Spinal cord (tissue), 10 donors: ENCODE results near the gene GMPS. TPM values are rescaled to one million over a fixed set of nuclear protein-coding genes. Genes with fewer than 3 reads are reported as not detected.
"Not testable (repeated sequence)": the region's sequence is repeated elsewhere in the genome, so short reads cannot be mapped to it uniquely, and the experiment has no call there.

Experiments used
- DNase-seq, 6 donors: peaks; one replicate each; pipeline versions ENCODE4 v3.0.0 to v3.0.0-alpha.2; 2013 to 2015; ENCODE audit warnings: low spot score in 6 of 6, low read depth in 4 of 6
- H3K27ac ChIP-seq: one replicate; pipeline ENCODE4 v1.5.1; 2013; ENCODE audit warnings: low read depth, low read length, control low read depth
- H3K27me3 ChIP-seq: one replicate; pipeline ENCODE4 v1.6.1; 2013; ENCODE audit warnings: low read length; ENCODE audit not compliant: control insufficient read depth, insufficient read depth
- H3K36me3 ChIP-seq: one replicate; pipeline ENCODE4 v1.6.1; 2013; ENCODE audit warnings: low read length; ENCODE audit not compliant: control insufficient read depth, insufficient read depth
- H3K4me1 ChIP-seq: one replicate; pipeline ENCODE4 v1.6.1; 2013; ENCODE audit warnings: low read length; ENCODE audit not compliant: control insufficient read depth, insufficient read depth
- H3K4me3 ChIP-seq: one replicate; pipeline ENCODE4 v1.5.1; 2013; ENCODE audit warnings: low read depth, low read length, control low read depth
- H3K9me3 ChIP-seq: one replicate; pipeline ENCODE4 v1.6.1; 2013; ENCODE audit warnings: low read length; ENCODE audit not compliant: control insufficient read depth, insufficient read depth
- WGBS: methylation state at CpG from one replicate; pipeline ENCODE4 v1.1.5; 2013; ENCODE audit warnings: missing lambda C conversion rate; ENCODE audit not compliant: insufficient coverage; 5-methylcytosine and 5-hydroxymethylcytosine counted together
- polyA plus RNA-seq, 2 donors: library from polyadenylated mRNA; unstranded; fragments of 120-200 nt; gene quantifications; one replicate each; pipeline ENCODE4 v1.2.1, GENCODE V29; 2013; ENCODE audit not compliant: insufficient read length in 2 of 2
- total RNA-seq, 2 donors: library from RNA; depleted of rRNA in 1 of 2; stranded (reverse); fragments of 120-200 nt in 1 of 2; fragments of >200 nt in 1 of 2; gene quantifications; one replicate each; pipeline versions ENCODE4 v1.2.3 to v1.2.4, GENCODE V29; 2013 to 2014
- donor health status: healthy.

Gene GMPS
- total and polyA plus RNA-seq, 4 donors, result 27.2 to 41.1 (median 34.4) TPM

GRCh38 chr3:155853214-155854140, 17.0 kb upstream of the GMPS start:
- DNase-seq, result peak in 1 of 6 donors; percentile 25
- peaks cover 2% of the 10 kb centered on the region for H3K36me3 ChIP-seq
- H3K9me3 ChIP-seq, result no peaks in the 10 kb centered on the region
- peak overlapping the region; percentile 98 for H3K27ac ChIP-seq
- 3% methylated on average over 45 of the region's 45 CpGs for WGBS
- H3K4me3 ChIP-seq, result peak overlapping the region; percentile 98
- peaks cover 31% of the 10 kb centered on the region for H3K4me1 ChIP-seq
- no peaks in the 10 kb centered on the region for H3K27me3 ChIP-seq

GRCh38 chr3:155854141-155854940, 16.1 kb upstream of the GMPS start, which contains the start of gene SLC33A1:
SLC33A1 (minus strand) TSS chr3:155854427; CDS start chr3:155853997, 430 bp downstream.
- 1% methylated on average over 50 of the region's 50 CpGs for WGBS
- H3K4me3 ChIP-seq, result peak within 1 kb of the TSS; percentile 98
- no peaks in the 10 kb centered on the region for H3K27me3 ChIP-seq
- H3K4me1 ChIP-seq, result peaks cover 31% of the 10 kb centered on the region
- peak within 1 kb of the TSS; percentile 98 for H3K27ac ChIP-seq
- no peaks in the 10 kb centered on the region for H3K9me3 ChIP-seq
- no peaks in the 10 kb centered on the region for H3K36me3 ChIP-seq
- DNase-seq, result peak; percentile 96 to 100 (median 98)

GRCh38 chr3:155859859-155860258, 10.6 kb upstream of the GMPS start:
- 20% methylated on average over 1 of the region's 2 CpGs for WGBS
- Histone ChIP-seq H3K27ac (no peak overlapping the region), H3K27me3 (no peaks in the 10 kb centered on the region), H3K4me3 (no peak overlapping the region), H3K9me3 (no peaks in the 10 kb centered on the region), H3K4me1 (peaks cover 5% of the 10 kb centered on the region), H3K36me3 (no peaks in the 10 kb centered on the region)
- DNase-seq, result peak in 2 of 6 donors; percentile 49 to 68

- H3K36me3 ChIP-seq, H3K27ac ChIP-seq, DNase-seq, H3K4me1 ChIP-seq, H3K4me3 ChIP-seq, H3K27me3 ChIP-seq, H3K9me3 ChIP-seq: not testable (repeated sequence)
- WGBS, result 93% methylated on average over 5 of the region's 5 CpGs
Observed at GRCh38 chr3:155860424-155860823, 10.0 kb upstream of the GMPS start.

- no peaks in the 10 kb centered on the region for H3K36me3 ChIP-seq
- WGBS, result no CpG with 5 or more reads among the region's 2 CpGs
- DNase-seq, result no peak
- H3K4me3 ChIP-seq, result no peak overlapping the region
- no peaks in the 10 kb centered on the region for H3K4me1 ChIP-seq
- no peaks in the 10 kb centered on the region for H3K27me3 ChIP-seq
- H3K9me3 ChIP-seq, result no peaks in the 10 kb centered on the region
- no peak overlapping the region for H3K27ac ChIP-seq
Observed at GRCh38 chr3:155861476-155862183, 8.8 kb upstream of the GMPS start.

- not testable (repeated sequence) for H3K27me3 ChIP-seq, H3K27ac ChIP-seq, H3K36me3 ChIP-seq, H3K4me1 ChIP-seq, H3K9me3 ChIP-seq, H3K4me3 ChIP-seq, DNase-seq
- 94% methylated on average over 8 of the region's 12 CpGs for WGBS
Observed at GRCh38 chr3:155862290-155862982, 8.0 kb upstream of the GMPS start.

GRCh38 chr3:155863072-155863784, 7.2 kb upstream of the GMPS start:
- no peaks in the 10 kb centered on the region for H3K4me1 ChIP-seq
- no peaks in the 10 kb centered on the region for H3K36me3 ChIP-seq
- no peak overlapping the region for H3K4me3 ChIP-seq
- no peaks in the 10 kb centered on the region for H3K9me3 ChIP-seq
- DNase-seq, result no peak
- WGBS, result 100% methylated on average over 5 of the region's 12 CpGs
- no peak overlapping the region for H3K27ac ChIP-seq
- no peaks in the 10 kb centered on the region for H3K27me3 ChIP-seq

- Histone ChIP-seq H3K4me1 (peaks cover 6% of the 10 kb centered on the region), H3K27ac (peak overlapping the region; percentile 80), H3K9me3 (no peaks in the 10 kb centered on the region), H3K36me3 (no peaks in the 10 kb centered on the region), H3K27me3 (no peaks in the 10 kb centered on the region), H3K4me3 (peak overlapping the region; percentile 52)
- WGBS, result no CpG with 5 or more reads among the region's 3 CpGs
- no peak for DNase-seq
Observed at GRCh38 chr3:155869691-155870090, 759 bp upstream of the GMPS start.
